MV-4-11 (cell line): ENCODE results near the gene XRCC3.
"Not testable (repeated sequence)": the region's sequence is repeated elsewhere in the genome, so short reads cannot be mapped to it uniquely, and the experiment has no call there.

Source experiments
- DNase-seq: peaks from one replicate; lab custom pipeline; 2025; lab: John Stamatoyannopoulos, UW

The XRCC3 gene

DNA sequence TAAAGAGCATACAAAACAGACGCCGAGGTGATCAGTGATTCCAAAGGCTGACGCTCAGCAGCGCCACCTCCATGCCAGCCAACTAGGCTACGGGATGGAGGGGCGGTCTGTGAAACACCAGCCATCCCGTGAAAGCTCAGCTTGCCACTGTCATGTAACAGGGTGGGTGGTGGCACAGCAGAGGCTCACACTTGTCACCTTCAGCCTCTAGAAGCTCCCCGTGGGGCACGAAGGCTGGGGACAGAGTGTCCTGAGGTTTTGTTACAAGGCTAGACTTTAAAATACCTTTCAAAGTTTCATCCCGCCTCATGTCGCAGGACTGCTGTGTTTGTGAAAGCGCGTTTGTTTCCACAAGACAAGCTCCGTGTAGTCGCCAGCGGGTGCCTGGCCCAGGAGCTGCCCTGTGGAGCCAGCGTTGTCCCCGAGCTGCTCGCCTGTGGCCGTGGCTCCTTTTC, 20.7 kb downstream of the XRCC3 start:
- no peak for DNase-seq

DNA sequence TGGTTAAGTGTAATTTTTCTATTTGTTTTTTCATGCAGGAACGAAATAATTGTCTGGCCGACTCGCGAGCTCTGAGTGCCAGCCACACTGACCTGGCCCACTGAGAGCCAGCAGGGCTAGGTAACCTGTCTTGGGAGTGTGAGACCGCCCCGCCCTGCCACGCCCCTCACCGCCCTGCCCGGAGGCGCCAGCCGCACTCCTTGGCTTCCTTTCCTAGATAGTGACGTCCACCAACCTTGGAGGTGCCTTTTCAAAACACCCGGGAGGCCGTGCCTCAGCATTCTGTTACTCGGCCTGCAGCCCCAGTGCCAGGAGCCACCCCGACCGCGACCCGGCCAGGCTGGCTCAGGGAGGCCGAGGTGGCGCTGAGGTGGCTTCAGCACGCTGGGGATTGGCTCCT, 21.7 kb downstream of the XRCC3 start:
- no peak for DNase-seq

DNA sequence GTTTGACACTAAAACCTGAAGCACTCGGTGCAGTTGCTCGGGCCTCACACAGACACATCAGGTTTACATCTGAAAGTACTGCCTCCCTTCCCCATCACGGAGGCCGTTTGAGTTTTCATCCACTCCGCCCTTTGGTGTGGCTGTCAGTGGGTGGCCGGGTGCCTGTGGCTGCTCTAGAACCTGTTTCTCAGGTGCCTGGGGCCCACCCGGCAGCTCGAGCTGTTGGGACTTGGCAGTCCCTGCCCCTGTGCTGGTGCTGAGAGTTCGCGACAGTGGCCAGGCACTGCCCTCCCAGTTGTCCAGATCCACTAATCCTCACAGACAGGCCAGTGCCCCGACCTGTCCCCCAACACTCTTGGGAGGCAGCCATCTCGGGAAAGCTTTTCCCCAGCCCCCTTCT, 22.4 kb downstream of the XRCC3 start:
- no peak for DNase-seq

DNA sequence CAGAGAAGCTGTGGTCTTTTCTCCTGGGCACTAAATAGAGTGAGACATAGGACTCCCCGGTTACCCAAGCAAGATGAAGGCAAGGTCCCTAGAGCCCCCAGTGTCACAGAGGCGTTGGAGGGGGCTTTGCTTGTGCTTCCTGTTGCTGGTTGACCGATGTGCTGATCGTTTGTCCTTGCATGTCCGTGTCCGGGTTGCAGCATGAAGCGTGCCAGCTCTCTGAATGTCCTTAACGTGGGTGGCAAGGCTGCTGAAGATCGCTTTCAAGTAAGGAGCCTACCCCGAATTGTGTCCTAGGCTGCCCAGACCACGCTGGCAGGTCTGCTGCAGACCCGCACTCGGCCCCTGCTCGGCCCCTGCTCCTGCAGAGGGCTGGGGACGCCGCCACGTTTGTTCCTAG, 23.1 kb downstream of the XRCC3 start:
- DNase-seq, result no peak

DNA sequence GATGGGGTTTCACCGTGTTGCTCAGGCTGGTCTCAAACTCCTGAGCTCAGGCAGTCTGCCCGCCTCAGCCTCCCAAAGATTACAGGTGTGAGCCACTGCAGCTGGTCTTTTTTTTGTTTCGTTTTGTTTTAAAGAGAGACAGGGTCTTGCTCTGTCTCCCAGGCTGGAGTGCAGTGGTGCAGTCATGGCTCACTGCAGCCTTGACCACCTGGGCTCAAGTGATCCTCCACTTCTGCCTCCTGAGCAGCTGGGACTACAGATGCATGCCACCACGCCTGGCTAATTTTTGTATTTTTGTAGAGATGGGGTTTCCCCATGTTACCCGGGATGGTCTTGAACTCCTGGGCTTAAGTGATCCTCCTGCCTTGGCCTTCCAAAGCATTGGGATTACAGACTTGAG, 23.6 kb downstream of the XRCC3 start:
- DNase-seq, result not testable (repeated sequence)

DNA sequence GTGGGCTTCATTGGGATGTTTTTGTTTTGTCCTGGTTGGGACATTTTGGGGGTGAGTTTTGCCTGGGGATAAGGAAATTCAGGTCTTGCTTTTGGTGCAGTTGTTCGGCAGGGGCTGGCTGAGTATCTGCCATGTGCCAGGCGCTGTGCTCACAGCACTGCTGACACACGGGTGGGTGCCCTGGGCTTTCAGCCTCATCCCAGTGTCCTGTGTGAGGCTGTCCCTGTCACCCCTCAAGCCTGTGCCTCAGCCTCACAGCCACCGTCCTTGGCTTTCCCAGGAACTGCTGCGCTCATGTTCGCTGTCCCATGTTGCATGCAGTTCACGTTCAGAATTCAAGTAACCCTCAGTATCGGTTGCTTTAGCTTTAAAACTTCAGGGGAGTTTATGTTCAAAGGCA, 24.9 kb downstream of the XRCC3 start:
- no peak for DNase-seq

DNA sequence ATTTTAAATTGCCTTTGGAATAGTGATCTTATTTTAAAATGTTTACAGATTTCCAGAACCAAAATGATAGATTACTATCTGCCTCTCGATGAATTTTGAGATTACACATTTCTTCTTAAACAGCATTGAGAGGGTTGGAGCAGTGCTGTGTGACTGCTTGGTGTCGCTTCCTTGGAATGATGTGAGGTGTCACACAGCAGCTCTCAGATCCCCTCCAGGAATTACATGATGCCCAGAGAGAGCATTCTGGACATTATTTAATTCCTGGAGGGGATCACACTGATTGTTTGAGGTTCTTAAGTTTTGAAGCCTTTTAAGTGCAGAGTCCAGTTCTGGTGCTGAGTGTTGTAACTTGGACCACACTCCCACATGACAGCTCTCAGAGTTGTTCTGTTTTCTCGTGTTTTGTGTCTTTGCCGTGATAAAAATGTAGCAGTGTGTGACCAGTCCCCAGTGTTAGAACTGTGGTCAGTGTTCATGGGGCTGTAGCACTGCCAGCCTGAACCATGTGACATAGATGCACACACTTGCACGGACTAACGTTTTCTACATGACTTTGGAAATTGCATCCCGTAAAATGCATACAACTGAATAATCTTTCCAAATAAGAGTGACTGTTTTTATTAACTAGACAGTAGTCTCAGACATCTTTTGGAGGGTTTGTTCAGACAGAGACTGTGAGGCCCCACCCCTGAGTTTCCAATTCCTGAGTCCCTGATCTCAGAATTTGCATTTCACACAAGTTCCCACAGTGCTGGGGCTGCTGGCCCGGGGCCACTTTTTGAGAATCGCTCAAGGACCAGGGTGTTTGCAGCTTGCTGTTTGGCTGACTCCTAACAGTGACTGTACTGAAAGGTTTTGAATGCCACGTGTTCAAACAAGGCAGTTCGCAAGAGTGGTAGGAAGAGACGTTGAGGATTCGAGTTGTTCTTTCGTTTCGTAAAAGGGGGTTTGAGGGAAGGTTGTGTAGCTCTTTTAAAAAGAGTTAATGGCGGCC, 26.0 kb downstream of the XRCC3 start:
- no peak for DNase-seq

DNA sequence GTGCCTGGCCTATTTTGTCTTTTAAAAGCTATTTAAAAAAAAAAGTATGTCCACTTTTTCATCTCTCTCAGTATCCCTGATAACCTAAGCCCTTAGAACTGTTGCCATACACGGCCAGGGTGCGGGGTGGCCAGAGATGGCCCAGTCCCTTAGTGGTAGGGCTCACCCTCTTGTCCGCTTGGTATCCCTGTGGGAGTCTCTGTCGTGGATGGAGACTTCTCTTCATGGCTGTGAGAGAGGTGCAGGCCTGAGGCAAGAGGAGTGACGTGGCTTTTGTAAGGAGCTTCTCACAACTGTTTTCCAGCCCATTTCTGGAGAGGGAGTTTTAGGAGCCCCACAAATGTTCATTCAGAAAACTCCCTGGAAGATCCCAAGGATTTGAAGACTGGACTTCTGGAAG, 26.8 kb downstream of the XRCC3 start:
- DNase-seq, result no peak

DNA sequence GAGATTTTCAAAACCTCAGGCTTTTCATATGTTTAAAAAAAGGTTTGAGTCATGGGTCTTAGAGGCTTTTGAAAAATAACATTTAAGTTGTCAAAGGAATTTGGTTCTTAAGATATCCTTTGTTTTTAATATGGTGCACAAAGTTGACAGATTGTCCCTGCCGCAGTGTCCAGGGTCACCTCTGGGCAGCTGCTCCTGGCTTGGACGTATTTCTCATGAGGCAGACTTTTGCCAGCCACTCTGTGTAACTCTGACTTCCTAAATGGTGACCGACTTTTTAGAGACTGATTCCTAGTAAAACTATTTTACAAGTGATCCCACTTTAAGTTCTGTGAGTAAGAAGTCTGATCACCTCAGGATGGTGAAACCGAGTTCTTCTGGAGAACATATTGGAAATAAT, 27.5 kb downstream of the XRCC3 start:
- no peak for DNase-seq

DNA sequence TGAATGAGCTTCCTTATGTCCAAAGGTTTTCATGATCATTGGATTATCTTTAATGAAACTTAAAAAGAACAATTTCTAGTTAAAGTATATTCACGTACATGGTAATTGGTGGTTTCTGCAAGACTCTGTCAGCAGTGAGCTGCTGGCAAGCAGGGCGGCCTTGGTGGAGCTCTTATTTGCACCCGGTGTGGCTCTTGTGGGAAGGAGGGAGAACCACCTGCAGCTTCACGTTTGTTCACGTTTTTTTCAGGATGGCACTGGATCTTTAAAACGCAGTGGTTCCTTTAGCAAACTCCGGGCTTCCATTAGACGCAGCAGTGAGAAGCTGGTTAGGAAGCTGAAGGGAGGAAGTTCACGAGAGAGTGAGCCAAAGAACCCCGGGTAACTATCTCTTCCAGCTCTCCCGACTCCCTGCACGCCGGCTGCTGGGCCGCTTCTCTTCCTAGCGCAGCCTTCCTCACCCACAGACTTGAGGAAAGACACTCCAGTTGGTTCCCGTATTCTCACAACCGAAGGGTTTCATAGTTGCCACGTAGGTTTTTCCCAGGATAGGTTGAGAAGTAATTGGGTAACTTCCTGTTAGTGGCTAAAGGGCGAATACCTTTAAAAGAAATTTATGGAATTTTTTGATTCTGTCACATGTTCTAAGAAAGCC, 28.3 kb downstream of the XRCC3 start:
- DNase-seq, result no peak

DNA sequence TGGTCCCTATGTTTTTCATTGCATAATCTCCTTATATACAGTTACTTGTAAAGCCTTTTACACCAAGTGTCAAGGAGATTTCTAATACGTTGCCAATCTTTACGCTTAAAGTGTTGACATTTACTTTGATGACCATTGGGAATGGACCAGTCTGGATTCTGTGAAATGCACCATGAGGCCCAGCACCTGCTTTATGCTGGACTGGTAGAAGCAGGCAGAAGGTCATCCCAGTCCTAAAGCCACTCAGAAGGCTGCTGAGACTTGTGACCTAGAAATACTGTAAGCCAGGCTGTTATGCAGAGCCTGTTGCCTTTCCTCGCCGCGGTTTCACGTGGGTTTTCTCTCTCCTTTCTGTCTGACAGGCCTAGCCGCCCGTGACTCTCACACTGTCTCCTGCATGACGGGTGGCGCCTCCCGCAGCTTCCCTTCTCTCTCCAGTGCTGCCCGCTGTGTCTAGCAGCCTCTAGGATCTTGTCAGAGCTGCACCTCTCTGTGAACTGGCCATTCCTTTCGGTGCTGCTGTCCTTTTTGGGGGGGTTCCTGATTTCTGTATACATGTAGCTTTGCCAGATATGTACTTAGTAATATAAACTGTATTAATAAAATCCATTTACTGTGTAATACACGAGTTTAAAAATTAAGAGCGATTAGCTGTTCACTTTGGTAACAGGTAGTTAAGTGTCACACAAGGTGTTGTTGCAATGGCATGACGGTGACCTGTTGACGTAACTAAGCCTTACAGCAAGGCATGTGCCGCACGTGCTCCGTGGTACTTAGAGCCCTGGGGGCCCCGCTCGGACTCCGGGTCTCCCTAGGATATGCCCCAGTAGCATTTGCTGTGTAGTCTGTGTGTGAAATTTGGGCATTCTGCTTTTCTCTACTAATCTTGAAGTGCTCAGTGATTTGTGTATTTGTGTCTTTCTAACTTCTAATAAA, 29.7 kb downstream of the XRCC3 start:
- DNase-seq, result no peak

DNA sequence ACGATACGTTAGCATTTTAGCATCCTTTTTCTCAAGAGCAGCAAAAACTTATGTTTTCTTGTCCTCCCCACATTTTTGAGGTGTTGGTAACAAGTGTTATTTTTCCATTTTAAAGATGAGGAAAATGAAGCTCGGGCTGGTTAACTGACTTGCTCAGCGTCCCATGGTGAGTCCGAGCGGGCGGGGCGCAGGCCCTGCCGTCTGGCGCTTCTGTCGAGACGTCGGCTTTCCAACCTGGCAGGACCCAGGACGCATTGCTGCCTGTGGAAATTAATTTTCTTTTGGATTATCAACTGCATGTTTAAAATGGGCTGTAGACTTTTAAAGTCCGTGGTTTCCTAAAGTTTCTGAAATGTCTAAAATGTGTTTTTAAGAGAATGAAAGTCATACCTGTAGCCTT, 30.4 kb downstream of the XRCC3 start:
- DNase-seq, result no peak

DNA sequence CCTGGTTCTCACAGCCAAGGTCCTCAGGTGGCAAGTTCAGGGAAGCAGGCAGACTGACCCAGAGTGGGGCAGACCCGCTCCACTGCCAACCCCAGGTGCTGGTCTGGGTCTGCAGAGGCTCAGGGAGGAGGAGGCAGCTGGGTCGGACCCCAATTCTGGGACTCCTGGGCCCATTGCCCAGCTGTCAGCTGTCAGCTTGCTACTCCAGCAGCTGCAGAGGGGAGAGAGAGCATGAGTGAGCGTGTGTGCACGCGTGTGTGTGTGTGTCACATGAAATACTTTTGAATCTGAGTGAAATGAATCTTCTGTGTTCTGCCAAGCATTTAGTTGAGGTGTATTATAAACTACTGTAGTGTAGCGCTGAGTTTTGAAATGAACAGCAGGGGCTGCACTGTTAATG, 30.8 kb downstream of the XRCC3 start:
- no peak for DNase-seq

DNA sequence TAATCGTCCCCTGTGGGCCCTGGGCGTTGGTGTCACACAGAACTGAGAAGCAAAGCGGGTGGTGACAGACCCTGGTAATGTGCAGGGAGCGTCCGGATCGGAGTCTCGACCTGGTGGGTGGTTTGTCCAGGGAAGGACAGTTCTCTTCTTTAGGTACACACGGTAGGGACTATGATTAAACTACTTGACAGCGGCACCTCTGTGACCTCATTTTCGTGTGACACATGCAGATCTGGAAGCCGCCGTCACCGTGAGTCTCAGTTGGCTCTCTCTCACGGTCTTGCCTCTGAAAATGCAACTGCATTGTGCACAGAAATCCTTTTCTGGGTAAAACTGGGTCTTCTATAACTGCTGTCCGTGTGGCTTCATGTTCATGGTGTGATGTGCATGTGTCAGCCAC, 32.1 kb downstream of the XRCC3 start:
- DNase-seq, result no peak

DNA sequence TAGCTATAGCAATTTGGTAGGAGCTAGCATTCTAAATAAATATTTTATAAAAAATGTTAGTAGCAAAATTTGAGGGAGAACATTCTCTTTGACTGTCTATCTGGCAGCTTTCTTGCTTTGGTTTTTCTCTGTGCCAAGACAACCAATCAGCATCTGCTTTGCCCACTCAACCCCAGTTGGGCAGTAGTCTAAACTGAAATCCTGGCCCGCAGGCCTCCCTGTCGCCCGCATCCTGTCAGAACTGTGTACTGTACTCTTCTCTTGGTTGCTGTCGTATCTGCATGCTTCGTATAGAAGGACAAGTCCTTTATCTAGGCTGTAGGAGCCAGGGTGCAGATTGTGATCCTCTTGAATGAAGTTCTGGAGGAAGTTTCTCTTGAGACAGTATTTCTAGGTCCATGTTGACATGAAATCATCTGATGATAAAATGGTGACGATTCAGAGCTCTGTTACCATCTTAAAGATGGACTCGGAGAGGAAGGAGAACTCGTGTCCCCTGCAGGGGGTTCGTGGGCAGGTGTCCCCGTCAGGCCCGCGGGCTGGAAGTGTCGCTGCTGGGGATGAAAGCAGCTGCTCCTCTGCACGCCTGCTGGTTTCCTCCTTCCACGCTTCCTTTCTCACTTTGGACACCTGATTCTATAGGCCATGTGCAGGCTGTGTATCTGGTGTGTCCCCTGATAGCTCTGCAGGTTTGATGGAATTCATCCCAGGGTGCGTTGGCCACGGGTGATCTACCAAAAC, 34.6 kb downstream of the XRCC3 start:
- DNase-seq, result no peak

DNA sequence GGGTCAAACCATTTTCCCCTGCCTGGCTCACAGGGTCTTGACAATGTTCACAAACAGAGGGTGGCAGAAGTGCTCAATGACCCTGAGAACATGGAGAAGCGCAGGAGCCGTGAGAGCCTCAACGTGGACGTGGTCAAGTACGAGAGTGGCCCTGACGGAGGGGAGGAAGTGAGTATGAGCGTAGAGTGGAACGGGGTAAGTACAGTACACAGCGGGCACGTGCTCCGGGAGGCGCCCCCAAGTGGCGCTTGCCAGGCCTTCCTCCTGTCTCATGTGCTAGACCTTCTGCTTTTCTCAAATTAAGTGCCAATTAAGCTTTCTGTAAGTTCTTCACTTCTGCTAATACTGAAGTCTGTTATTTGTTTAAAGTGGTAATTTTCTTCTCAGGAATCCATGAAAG, 35.9 kb downstream of the XRCC3 start:
- peak; percentile 81 for DNase-seq

DNA sequence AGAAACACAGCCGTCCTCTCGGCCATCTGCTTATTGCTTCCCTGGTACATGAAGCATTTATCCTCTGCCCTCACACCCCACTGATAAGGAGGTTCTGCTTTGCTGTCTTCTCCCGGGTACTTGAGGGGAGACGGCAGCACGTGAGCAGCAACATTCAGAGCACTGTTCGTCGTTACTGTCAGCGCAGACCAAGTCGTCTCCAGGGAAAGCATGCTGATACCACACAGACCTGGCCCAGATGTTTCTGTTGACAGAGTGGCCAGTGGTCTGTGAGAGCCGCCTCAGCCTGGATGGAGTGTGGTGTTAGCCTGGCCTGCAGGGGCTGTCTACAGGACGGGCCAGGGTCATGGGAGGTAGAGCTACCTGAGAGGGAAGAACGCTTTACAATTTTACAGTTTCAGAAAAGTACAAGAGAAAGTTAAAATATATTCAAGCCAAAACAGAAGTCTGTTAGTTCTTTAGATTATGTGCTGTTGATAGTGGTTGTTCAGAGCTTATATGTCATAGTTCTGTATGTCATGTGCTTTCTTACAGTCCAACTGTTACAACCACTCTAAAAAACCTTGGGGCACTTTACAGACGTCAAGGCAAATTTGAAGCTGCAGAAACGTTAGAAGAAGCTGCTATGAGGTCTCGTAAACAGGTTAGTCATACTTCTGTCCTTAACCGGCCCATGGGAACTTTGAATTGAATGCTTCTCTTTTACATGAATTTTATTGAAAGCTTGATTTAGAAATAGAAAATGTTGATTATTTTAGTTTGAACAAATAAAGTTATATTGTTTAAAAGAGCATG, 38.2 kb downstream of the XRCC3 start:
- DNase-seq, result no peak

DNA sequence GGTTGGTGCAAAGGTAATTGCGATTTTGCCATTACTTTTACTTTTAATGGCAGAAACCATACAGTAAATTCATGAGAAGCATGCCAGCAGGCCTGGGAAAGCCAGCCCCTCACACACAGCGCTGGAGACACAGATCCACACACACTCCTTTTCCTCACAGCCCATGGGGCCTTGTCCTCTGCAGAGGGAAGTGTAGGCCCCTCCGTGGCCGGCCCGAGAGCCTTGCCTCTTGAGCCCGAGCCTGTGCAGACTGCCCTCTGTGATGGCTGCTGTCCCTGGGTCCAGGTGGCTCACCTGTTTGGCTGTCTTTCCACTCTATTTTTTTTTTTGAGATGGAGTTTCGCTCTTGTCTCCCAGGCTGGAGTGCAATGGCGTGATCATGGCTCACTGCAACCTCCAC, 39.3 kb downstream of the XRCC3 start:
- no peak for DNase-seq

DNA sequence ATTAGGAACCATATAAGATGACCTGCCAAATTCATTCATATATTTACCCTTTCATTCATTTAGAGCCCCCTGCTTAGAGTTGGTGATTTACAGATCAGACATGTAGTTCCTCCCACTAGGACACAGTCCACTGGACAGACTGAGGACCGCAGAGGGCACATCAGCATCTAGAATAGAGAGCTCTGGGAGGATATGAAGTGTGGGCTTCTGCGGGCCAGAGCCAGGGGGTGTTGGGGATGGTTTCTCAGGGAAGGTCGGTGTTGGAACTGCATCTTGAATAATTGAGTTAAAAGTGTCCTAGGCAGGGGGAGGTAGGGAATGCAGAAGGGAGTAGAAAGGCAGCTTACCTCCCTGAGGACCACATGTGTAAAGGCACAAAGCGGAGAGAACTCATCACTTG, 43.3 kb downstream of the XRCC3 start:
- no peak for DNase-seq

DNA sequence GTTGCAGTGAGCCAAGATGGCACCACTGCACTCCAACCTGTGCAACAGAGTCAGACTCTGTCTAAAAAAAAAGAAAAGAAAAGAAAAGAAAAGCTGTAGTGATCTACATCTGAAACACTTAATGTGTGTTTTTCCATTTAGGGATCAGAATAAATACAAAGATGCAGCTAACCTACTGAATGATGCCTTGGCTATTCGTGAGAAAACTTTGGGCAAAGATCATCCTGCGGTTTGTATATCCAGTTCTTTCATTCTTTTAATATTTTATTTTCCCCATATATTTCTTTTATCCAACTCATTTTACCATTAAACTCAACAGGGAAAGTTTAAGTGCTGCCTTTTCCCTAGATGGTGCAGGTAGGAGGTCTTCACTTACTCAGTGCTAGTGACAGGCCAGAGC, 45.9 kb downstream of the XRCC3 start:
- DNase-seq, result no peak

DNA sequence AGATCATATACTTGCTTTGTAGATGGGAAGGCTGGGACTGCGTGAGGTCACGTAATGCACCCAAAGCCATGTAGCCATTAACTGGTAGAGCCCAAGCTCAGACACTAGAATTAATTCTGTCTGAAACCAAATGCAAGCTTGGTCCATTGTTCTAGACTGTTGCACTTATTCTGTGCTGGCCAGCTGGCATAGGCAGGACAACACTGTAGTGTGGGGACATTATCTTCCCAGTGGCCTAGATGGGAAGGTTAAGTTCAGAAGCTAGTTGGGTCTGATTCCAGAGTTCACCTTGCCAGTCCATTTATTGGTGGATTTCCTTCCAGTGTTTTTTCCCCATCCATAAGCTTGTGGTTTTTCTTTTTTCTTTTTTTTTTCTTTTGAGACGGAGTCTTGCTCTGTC, 47.1 kb downstream of the XRCC3 start:
- DNase-seq, result no peak
